HCT116 (cell line): ENCODE data around the gene PDGFA. TPM values are rescaled to one million over a fixed set of nuclear protein-coding genes. Genes with fewer than 3 reads are reported as not detected.

Experiments used
- ATAC-seq: fragments of 200-7000 bp; cut with Tn5 transposase; 2 replicates; pipeline ENCODE4 v1.9.1; 2020; ENCODE audit warnings: mild to moderate bottlenecking, moderate library complexity
- BruUV-seq: library from RNA; stranded (reverse); fragments of 400-500 nt; replicated peaks from 2 replicates; lab custom pipeline; 2021; lab: Mats Ljungman, UMichigan
- CTCF ChIA-PET: fragments of 300-600 bp; sonication (Branson Sonifier 250); formaldehyde crosslinking; loops from one replicate; lab custom pipeline; 2021; ENCODE audit warnings: antibody characterized with exemption; lab: Charles Lee
- POLR2A ChIA-PET: fragments of 300-600, 350-600 bp; sonication (Branson Sonifier 250); formaldehyde crosslinking; loops from one replicate; lab custom pipeline; 2021; ENCODE audit warnings: antibody characterized with exemption; lab: Charles Lee
- RAD21 ChIA-PET, 2 experiments: fragments of 300-600 bp; sonication (Branson Sonifier 250); formaldehyde crosslinking; loops; one replicate each; lab custom pipeline; 2023; ENCODE audit warnings: low total read pairs in 2 of 2; ENCODE audit not compliant: uncharacterized antibody in 2 of 2, unreplicated experiment in 2 of 2, low non-redundant PET in 1 of 2; lab: Charles Lee
- DNase-seq: peaks from one replicate; pipeline ENCODE4 v3.0.0-alpha.2; 2010; ENCODE audit warnings: low read depth, low spot score
- H2AFZ ChIP-seq: fragments of 200-600 bp; shearing (Covaris generic), sonication (generic); 2 replicates; pipeline ENCODE4 v1.6.1; 2017; ENCODE audit warnings: low read depth, mixed run types, mixed read lengths, antibody characterized with exemption, low read length; ENCODE audit not compliant: poor library complexity, severe bottlenecking
- H3K27ac ChIP-seq: 2 replicates; pipeline ENCODE4 v1.5.1; 2012; ENCODE audit warnings: low read depth, low read length
- H3K27me3 ChIP-seq: fragments of 200-600 bp; sonication (generic); 2 replicates; pipeline ENCODE4 v1.6.1; 2016; ENCODE audit warnings: mixed run types, low read length, mixed read lengths; ENCODE audit not compliant: insufficient read depth
- H3K36me3 ChIP-seq, 2 experiments: fragments of 200-500 bp in 1 of 2; fragments of 200-600 bp in 1 of 2; sonication (Bioruptor generic) in 1 of 2; sonication (generic) in 1 of 2; 2 replicates each; pipeline versions ENCODE4 v1.5.1 to v1.6.1; 2014 to 2016; ENCODE audit warnings: low read length in 2 of 2, inconsistent platforms in 1 of 2, mixed read lengths in 1 of 2, mixed run types in 1 of 2; ENCODE audit not compliant: insufficient read depth in 2 of 2, control insufficient read depth in 1 of 2
- H3K4me1 ChIP-seq, 2 experiments: fragments of 200-600 bp in 1 of 2; sonication (generic) in 1 of 2; 2 replicates each; pipeline versions ENCODE4 v1.5.1 to v1.6.1; 2012 to 2017; ENCODE audit warnings: low read length in 2 of 2, inconsistent platforms in 1 of 2, mild to moderate bottlenecking in 1 of 2, mixed read lengths in 1 of 2, mixed run types in 1 of 2, moderate library complexity in 1 of 2; ENCODE audit not compliant: insufficient read depth in 2 of 2, control insufficient read depth in 1 of 2
- H3K4me2 ChIP-seq: fragments of 200-600 bp; sonication (generic); 2 replicates; pipeline ENCODE4 v1.6.1; 2017; ENCODE audit warnings: mixed run types, low read length, mixed read lengths
- H3K4me3 ChIP-seq, 2 experiments: fragments of 200-600 bp in 1 of 2; sonication (generic) in 1 of 2; replicated peaks in 1 of 2; 2 replicates each; pipeline ENCODE4 v1.5.1; 2011 to 2016; ENCODE audit warnings: low read length in 2 of 2, control low read depth in 1 of 2, low read depth in 1 of 2, mild to moderate bottlenecking in 1 of 2, mixed read lengths in 1 of 2, mixed run types in 1 of 2
- H3K79me2 ChIP-seq: fragments of 200-600 bp; sonication (generic); 2 replicates; pipeline ENCODE4 v1.6.1; 2017; ENCODE audit warnings: mild to moderate bottlenecking, mixed run types, low read length, moderate library complexity, mixed read lengths; ENCODE audit not compliant: insufficient read depth
- H3K9ac ChIP-seq: fragments of 200-600 bp; sonication (generic); 2 replicates; pipeline ENCODE4 v1.6.1; 2016; ENCODE audit warnings: low read length, mixed read lengths
- H3K9me2 ChIP-seq: fragments of 200-600 bp; sonication (generic), shearing (Covaris generic); 2 replicates; pipeline ENCODE4 v1.6.1; 2017; ENCODE audit warnings: mixed run types, mild to moderate bottlenecking, moderate library complexity; ENCODE audit not compliant: insufficient read depth
- H3K9me3 ChIP-seq, 2 experiments: fragments of 200-500 bp in 1 of 2; fragments of 200-600 bp in 1 of 2; sonication (Bioruptor generic) in 1 of 2; sonication (generic) in 1 of 2; 2 replicates each; pipeline ENCODE4 v1.6.1; 2014 to 2017; ENCODE audit warnings: low read length in 2 of 2, mixed read lengths in 2 of 2, inconsistent platforms in 1 of 2, low read depth in 1 of 2, mild to moderate bottlenecking in 1 of 2, mixed run types in 1 of 2, moderate library complexity in 1 of 2; ENCODE audit not compliant: control insufficient read depth in 1 of 2, insufficient read depth in 1 of 2
- H4K20me1 ChIP-seq: fragments of 200-600 bp; sonication (generic), shearing (Covaris generic); 2 replicates; pipeline ENCODE4 v1.6.1; 2017; ENCODE audit warnings: mixed run types, mild to moderate bottlenecking, moderate library complexity; ENCODE audit not compliant: insufficient read depth
- CTCF ChIP-seq, 3 experiments: fragments of 200-600 bp in 1 of 3; sonication (generic) in 1 of 3; IDR thresholded peaks in 2 of 3; conservative IDR thresholded peaks in 1 of 3; 2 replicates each; pipeline ENCODE4 v1.5.1; 2012 to 2017; ENCODE audit warnings: low read depth in 2 of 3, low read length in 2 of 3, antibody characterized with exemption in 1 of 3, borderline replicate concordance in 1 of 3, control low read depth in 1 of 3, mild to moderate bottlenecking in 1 of 3, mixed read lengths in 1 of 3, mixed run types in 1 of 3, moderate library complexity in 1 of 3; ENCODE audit not compliant: insufficient read depth in 1 of 3
- EGR1 ChIP-seq: IDR thresholded peaks from 2 replicates; pipeline ENCODE4 v1.6.1; 2012; ENCODE audit warnings: low read depth
- ELF1 ChIP-seq: IDR thresholded peaks from 2 replicates; pipeline ENCODE4 v1.6.1; 2012; ENCODE audit warnings: low read depth, borderline replicate concordance
- EZH2phosphoT487 ChIP-seq: fragments of 200-600 bp; IDR thresholded peaks from 2 replicates; pipeline ENCODE4 v1.6.1; 2018; ENCODE audit warnings: antibody characterized with exemption, borderline replicate concordance
- JUND ChIP-seq: IDR thresholded peaks from 2 replicates; pipeline ENCODE4 v1.6.1; 2012
- POLR2A ChIP-seq: IDR thresholded peaks from 2 replicates; pipeline ENCODE4 v1.7.0; 2011; ENCODE audit warnings: borderline replicate concordance; ENCODE audit not compliant: insufficient read depth, insufficient read length; ENCODE audit errors: extremely low read depth
- POLR2AphosphoS5 ChIP-seq: IDR thresholded peaks from 2 replicates; pipeline ENCODE4 v1.6.1; 2011; ENCODE audit warnings: mild to moderate bottlenecking, low read depth, low read length, moderate library complexity
- RAD21 ChIP-seq: IDR thresholded peaks from 2 replicates; pipeline ENCODE4 v1.6.1; 2012; ENCODE audit warnings: low read depth, mild to moderate bottlenecking
- SP1 ChIP-seq: IDR thresholded peaks from 2 replicates; pipeline ENCODE4 v1.6.1; 2012; ENCODE audit warnings: low read depth
- SRF ChIP-seq: IDR thresholded peaks from 2 replicates; pipeline ENCODE4 v1.6.1; 2012; ENCODE audit warnings: low read depth
- TCF7L2 ChIP-seq: IDR thresholded peaks from 2 replicates; pipeline ENCODE4 v1.7.0; 2011; ENCODE audit warnings: borderline replicate concordance, inconsistent platforms; ENCODE audit not compliant: insufficient read depth, insufficient read length; ENCODE audit errors: extremely low read depth
- YY1 ChIP-seq: IDR thresholded peaks from 2 replicates; pipeline ENCODE4 v1.6.1; 2011; ENCODE audit warnings: low read length, low read depth, moderate library complexity, mild to moderate bottlenecking; ENCODE audit not compliant: insufficient replicate concordance; ENCODE audit errors: extremely low read depth
- ZFX ChIP-seq: fragments of 450-650 bp; IDR thresholded peaks from 2 replicates; pipeline ENCODE4 v1.6.1; 2017
- ZNF274 ChIP-seq: fragments of 200-500 bp; sonication (Bioruptor generic); IDR thresholded peaks from 2 replicates; pipeline ENCODE4 v1.6.1; 2014; ENCODE audit warnings: mild to moderate bottlenecking, low read depth, low read length, inconsistent platforms
- intact Hi-C: fragments of 100-400 bp; cut with micrococcal nuclease; formaldehyde crosslinking; loops from 2 replicates; pipeline ENCODE4 v1.10.0; 2022
- total RNA-seq: library from RNA; stranded (reverse); gene quantifications from one replicate; pipeline ENCODE4 v1.2.1, GENCODE V29; 2021; ENCODE audit not compliant: unreplicated experiment
- TF ChIP-seq, protein P1 (sequence below): IDR thresholded peaks from 2 replicates; pipeline ENCODE4 v1.6.1; 2011; ENCODE audit warnings: mild to moderate bottlenecking, low read length, moderate library complexity; ENCODE audit not compliant: insufficient replicate concordance; ENCODE audit errors: extremely low read depth
- TF ChIP-seq, protein P2 (sequence below): IDR thresholded peaks from 2 replicates; pipeline ENCODE4 v1.6.1; 2012
- TF ChIP-seq, protein P3 (sequence below): IDR thresholded peaks from 2 replicates; pipeline ENCODE4 v1.6.1; 2012

Gene PDGFA
- total RNA-seq, 1 experiment from 2014 or later = 44.7 TPM

DNA sequence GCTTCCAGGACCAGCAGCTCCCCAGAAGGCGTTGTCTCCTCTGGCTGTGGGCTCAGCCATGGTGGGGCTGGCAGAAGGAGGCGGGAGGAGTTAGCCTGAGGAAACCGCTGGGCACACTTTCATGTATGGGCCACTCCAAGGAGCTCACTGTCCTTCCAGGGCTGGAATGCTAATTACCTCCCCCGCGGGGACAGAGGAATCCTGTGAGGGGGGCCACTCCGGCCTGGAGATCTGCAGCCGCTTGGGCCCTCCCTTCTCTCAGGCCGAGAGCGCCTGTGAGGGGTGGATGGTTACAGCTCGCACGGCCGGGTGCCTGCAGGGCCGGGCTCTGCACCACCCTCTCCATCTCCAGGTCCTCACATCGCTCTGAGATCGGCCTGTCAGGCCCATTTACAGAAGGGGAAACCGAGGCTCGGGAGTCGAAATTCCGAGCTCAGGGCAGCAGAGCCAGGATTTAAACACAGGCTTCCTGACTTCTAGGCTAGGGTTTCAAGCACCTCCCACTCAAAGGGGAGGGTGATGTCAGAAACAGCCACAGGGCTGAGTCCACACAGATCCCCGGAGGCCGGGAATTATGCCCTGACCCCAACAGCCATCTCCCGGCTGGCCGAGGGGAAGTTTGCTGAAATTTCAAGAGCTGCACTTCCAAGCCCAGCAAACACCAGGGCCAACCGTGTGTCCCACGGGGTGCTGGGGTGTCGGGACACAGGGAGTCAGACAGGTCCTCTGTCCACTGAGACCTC, 59.1 kb downstream of the PDGFA start:
- ATAC-seq (no peak), DNase-seq (no peak)
- H4K20me1 ChIP-seq = no peaks in the 10 kb centered on the region
- RAD21 ChIA-PET = no interaction called here
- BruUV-seq = no TSS peak
- no peak overlapping the region for H3K27ac ChIP-seq
- H3K27me3 ChIP-seq = no peaks in the 10 kb centered on the region
- no peak overlapping the region for H2AFZ ChIP-seq
- no peaks in the 10 kb centered on the region for H3K9me2 ChIP-seq
- no peak overlapping the region for H3K4me3 ChIP-seq
- no peaks in the 10 kb centered on the region for H3K4me1 ChIP-seq
- H3K4me2 ChIP-seq = no peak overlapping the region
- TF ChIP-seq POLR2A (no peak), ZFX (no peak), CTCF (IDR thresholded peaks at IDR 0.05 in 2 of 3, conservative IDR thresholded peaks at IDR 0.05 in 1 of 3; ENCODE audit: borderline replicate concordance in 1 of 3, insufficient read depth in 1 of 3, low read depth in 2 of 3, low read length in 2 of 3) (no peak), EGR1 (no peak), TCF7L2 (no peak), SRF (no peak), ZNF274 (no peak), YY1 (no peak), JUND (no peak), ELF1 (no peak), SP1 (no peak), EZH2phosphoT487 (no peak), RAD21 (no peak), POLR2AphosphoS5 (no peak)
- TF ChIP-seq, protein P1, sequence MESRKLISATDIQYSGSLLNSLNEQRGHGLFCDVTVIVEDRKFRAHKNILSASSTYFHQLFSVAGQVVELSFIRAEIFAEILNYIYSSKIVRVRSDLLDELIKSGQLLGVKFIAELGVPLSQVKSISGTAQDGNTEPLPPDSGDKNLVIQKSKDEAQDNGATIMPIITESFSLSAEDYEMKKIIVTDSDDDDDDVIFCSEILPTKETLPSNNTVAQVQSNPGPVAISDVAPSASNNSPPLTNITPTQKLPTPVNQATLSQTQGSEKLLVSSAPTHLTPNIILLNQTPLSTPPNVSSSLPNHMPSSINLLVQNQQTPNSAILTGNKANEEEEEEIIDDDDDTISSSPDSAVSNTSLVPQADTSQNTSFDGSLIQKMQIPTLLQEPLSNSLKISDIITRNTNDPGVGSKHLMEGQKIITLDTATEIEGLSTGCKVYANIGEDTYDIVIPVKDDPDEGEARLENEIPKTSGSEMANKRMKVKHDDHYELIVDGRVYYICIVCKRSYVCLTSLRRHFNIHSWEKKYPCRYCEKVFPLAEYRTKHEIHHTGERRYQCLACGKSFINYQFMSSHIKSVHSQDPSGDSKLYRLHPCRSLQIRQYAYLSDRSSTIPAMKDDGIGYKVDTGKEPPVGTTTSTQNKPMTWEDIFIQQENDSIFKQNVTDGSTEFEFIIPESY = no peak
- TF ChIP-seq, protein P2, sequence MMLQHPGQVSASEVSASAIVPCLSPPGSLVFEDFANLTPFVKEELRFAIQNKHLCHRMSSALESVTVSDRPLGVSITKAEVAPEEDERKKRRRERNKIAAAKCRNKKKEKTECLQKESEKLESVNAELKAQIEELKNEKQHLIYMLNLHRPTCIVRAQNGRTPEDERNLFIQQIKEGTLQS = no peak
- TF ChIP-seq, protein P3, sequence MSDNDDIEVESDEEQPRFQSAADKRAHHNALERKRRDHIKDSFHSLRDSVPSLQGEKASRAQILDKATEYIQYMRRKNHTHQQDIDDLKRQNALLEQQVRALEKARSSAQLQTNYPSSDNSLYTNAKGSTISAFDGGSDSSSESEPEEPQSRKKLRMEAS = no peak
- POLR2A ChIA-PET = no interaction called here
- H3K9me3 ChIP-seq = no peaks in the 10 kb centered on the region
- H3K9ac ChIP-seq = no peak overlapping the region
- intact Hi-C loops = no loop called here
- no peaks in the 10 kb centered on the region for H3K36me3 ChIP-seq
- no peaks in the 10 kb centered on the region for H3K79me2 ChIP-seq
- CTCF ChIA-PET = no interaction called here
